ENCODE measurements around the gene ADAM12. TPM values are rescaled to one million over a fixed set of nuclear protein-coding genes. Genes with fewer than 3 reads are reported as not detected.

The ADAM12 gene
- total and polyA plus RNA-seq, 2 donors (not counting 3 experiments of a cell fraction or from before 2014, with no cell fraction given) = 0.22 to 0.33 TPM

- ChIA-PET POLR2A (no interaction called here), CTCF (interaction anchor here (0.7 kb wide), 2 partner anchors 96 to 122 kb away, joined by 3 read pairs; no protein-coding TSS in a partner anchor)
- no peaks in the 10 kb centered on the region for H3K4me1 ChIP-seq (ENCODE audit: control insufficient read depth, extremely low read depth, insufficient read depth, low read length)
- no peaks in the 10 kb centered on the region for H4K20me1 ChIP-seq (replicated peaks; ENCODE audit: control insufficient read depth, extremely low read depth, insufficient read depth, low read length)
- no peak overlapping the region for H2AFZ ChIP-seq (ENCODE audit: low read depth, low read length)
- TF ChIP-seq GATA2 (IDR thresholded peaks at IDR 0.05; ENCODE audit: insufficient read depth, insufficient read length, low read depth, low read length) = no peak
- H3K9ac ChIP-seq (replicated peaks; ENCODE audit: extremely low read depth, insufficient read depth, low read length) = no peak overlapping the region
- DNase-seq (ENCODE audit: low read depth, low spot score) (no peak), FAIRE-seq (no peak)
- H3K36me3 ChIP-seq (ENCODE audit: control insufficient read depth in 2 of 2, extremely low read depth in 1 of 2, insufficient read depth in 2 of 2, low read length in 2 of 2) = no peaks in the 10 kb centered on the region
- no peak overlapping the region for H3K4me3 ChIP-seq (replicated peaks in 1 of 3; ENCODE audit: insufficient read depth in 1 of 3, low read depth in 1 of 3, low read length in 3 of 3)
- H3K27me3 ChIP-seq (ENCODE audit: control insufficient read depth in 2 of 2, insufficient read depth in 2 of 2, low read length in 2 of 2) = no peaks in the 10 kb centered on the region
- dilution Hi-C loops (cut with MboI; ENCODE audit: extremely low pct_ligation_motif_present, low sequenced_read_pairs) (no loop called here), intact Hi-C loops (cut with micrococcal nuclease) (no loop called here)
- no peaks in the 10 kb centered on the region for H3K79me2 ChIP-seq (ENCODE audit: control insufficient read depth, insufficient read depth, low read length)
- H3K9me1 ChIP-seq (replicated peaks; ENCODE audit: control insufficient read depth, extremely low read depth, insufficient read depth, low read length) = no peaks in the 10 kb centered on the region
- no peak overlapping the region for H3K27ac ChIP-seq (ENCODE audit: insufficient read depth, low read depth, low read length)
- H3K9me3 ChIP-seq (replicated peaks; ENCODE audit: control insufficient read depth, insufficient read depth, low read length) = no peaks in the 10 kb centered on the region
- no TSS peak for BruUV-seq (replicated peaks)
- no peak overlapping the region for H3K4me2 ChIP-seq (ENCODE audit: insufficient read depth, low read length)
Measured at GRCh38 chr10:126029999-126030398, 358.3 kb downstream of the ADAM12 start.

- no peak for TF ChIP-seq JUN (IDR thresholded peaks at IDR 0.05; ENCODE audit: borderline replicate concordance, insufficient read depth, insufficient read length, low read depth)
- no peak for TF ChIP-seq POLR2AphosphoS5 (IDR thresholded peaks at IDR 0.05; ENCODE audit: insufficient read depth, low read depth, low read length)
- TF ChIP-seq EZH2 (IDR thresholded peaks at IDR 0.05; ENCODE audit: borderline replicate concordance, low read depth, low read length, severe bottlenecking) = no peak
- TF ChIP-seq POLR2A (IDR thresholded peaks at IDR 0.05; ENCODE audit: low read depth, low read length) = no peak
- peak; percentile 13 for TF ChIP-seq FOS (IDR thresholded peaks at IDR 0.05; ENCODE audit: borderline replicate concordance, insufficient read depth, low read length)
- Histone ChIP-seq H3K27ac (ENCODE audit: insufficient read depth, low read depth, low read length) (no peak overlapping the region), H3K9me1 (replicated peaks; ENCODE audit: control insufficient read depth, extremely low read depth, insufficient read depth, low read length) (no peaks in the 10 kb centered on the region), H3K79me2 (ENCODE audit: control insufficient read depth, insufficient read depth, low read length) (no peaks in the 10 kb centered on the region), H3K9me3 (replicated peaks; ENCODE audit: control insufficient read depth, insufficient read depth, low read length) (no peaks in the 10 kb centered on the region), H3K4me3 (replicated peaks in 1 of 3; ENCODE audit: insufficient read depth in 1 of 3, low read depth in 1 of 3, low read length in 3 of 3) (no peak overlapping the region), H3K4me2 (ENCODE audit: insufficient read depth, low read length) (no peak overlapping the region), H3K9ac (replicated peaks; ENCODE audit: extremely low read depth, insufficient read depth, low read length) (no peak overlapping the region), H3K27me3 (ENCODE audit: control insufficient read depth in 2 of 2, insufficient read depth in 2 of 2, low read length in 2 of 2) (no peaks in the 10 kb centered on the region), H4K20me1 (replicated peaks; ENCODE audit: control insufficient read depth, extremely low read depth, insufficient read depth, low read length) (no peaks in the 10 kb centered on the region), H3K4me1 (ENCODE audit: control insufficient read depth, extremely low read depth, insufficient read depth, low read length) (no peaks in the 10 kb centered on the region), H3K36me3 (ENCODE audit: control insufficient read depth in 2 of 2, extremely low read depth in 1 of 2, insufficient read depth in 2 of 2, low read length in 2 of 2) (no peaks in the 10 kb centered on the region), H2AFZ (ENCODE audit: low read depth, low read length) (no peak overlapping the region)
- no TSS peak for BruUV-seq (replicated peaks)
- intact Hi-C loops (cut with micrococcal nuclease) (no loop called here), dilution Hi-C loops (cut with MboI; ENCODE audit: extremely low pct_ligation_motif_present, low sequenced_read_pairs) (no loop called here)
- peak; percentile 64 for FAIRE-seq
- no peak for DNase-seq (ENCODE audit: low read depth, low spot score)
- POLR2A ChIA-PET = no interaction called here
- CTCF ChIA-PET = interaction anchor here (0.6 to 2.2 kb wide), 3 partner anchors 10 to 70 kb away, joined by 3 to 5 read pairs (median 3); no protein-coding TSS in a partner anchor
Measured at GRCh38 chr10:126027692-126028091, 360.6 kb downstream of the ADAM12 start.
